ENCODE data around the gene RASSF7. TPM values are rescaled to one million over a fixed set of nuclear protein-coding genes. Genes with fewer than 3 reads are reported as not detected.

RASSF7 gene
- total and polyA plus RNA-seq, 2 donors (not counting 3 experiments of a cell fraction or from before 2014, with no cell fraction given) = 14.1 to 19.9 TPM

GRCh38 chr11:533586-534395 is 27.0 kb upstream of the RASSF7 start:
- FAIRE-seq = no peak
- ChIA-PET CTCF (no interaction called here), POLR2A (no interaction called here)
- peaks cover 4 to 18% of the 10 kb centered on the region in 2 experiments for H3K36me3 ChIP-seq (ENCODE audit: control insufficient read depth in 2 of 2, extremely low read depth in 1 of 2, insufficient read depth in 2 of 2, low read length in 2 of 2)
- H4K20me1 ChIP-seq (replicated peaks; ENCODE audit: control insufficient read depth, extremely low read depth, insufficient read depth, low read length) = no peaks in the 10 kb centered on the region
- no peak overlapping the region for H3K9ac ChIP-seq (replicated peaks; ENCODE audit: extremely low read depth, insufficient read depth, low read length)
- intact Hi-C loops (cut with micrococcal nuclease) = loop anchor here (2.0 kb wide), 1 partner anchor 15 kb away; no protein-coding TSS in a partner anchor
- no peaks in the 10 kb centered on the region for H3K27me3 ChIP-seq (ENCODE audit: control insufficient read depth in 2 of 2, insufficient read depth in 2 of 2, low read length in 2 of 2)
- H3K4me3 ChIP-seq (replicated peaks in 1 of 3; ENCODE audit: insufficient read depth in 1 of 3, low read depth in 1 of 3, low read length in 3 of 3) = peak overlapping the region in 1 of 3 experiments; percentile 74
- H3K9me3 ChIP-seq (replicated peaks; ENCODE audit: control insufficient read depth, insufficient read depth, low read length) = no peaks in the 10 kb centered on the region
- TF ChIP-seq EZH2 (IDR thresholded peaks at IDR 0.05; ENCODE audit: borderline replicate concordance, low read depth, low read length, severe bottlenecking) (no peak), JUN (IDR thresholded peaks at IDR 0.05; ENCODE audit: borderline replicate concordance, insufficient read depth, insufficient read length, low read depth) (no peak)
- DNase-seq (ENCODE audit: low read depth, low spot score) = no peak
- H3K79me2 ChIP-seq (ENCODE audit: control insufficient read depth, insufficient read depth, low read length) = peaks cover 16% of the 10 kb centered on the region
- dilution Hi-C loops (cut with MboI; ENCODE audit: extremely low pct_ligation_motif_present, low sequenced_read_pairs) = no loop called here
- no peaks in the 10 kb centered on the region for H3K9me1 ChIP-seq (replicated peaks; ENCODE audit: control insufficient read depth, extremely low read depth, insufficient read depth, low read length)
- H3K27ac ChIP-seq (ENCODE audit: insufficient read depth, low read depth, low read length) = no peak overlapping the region
- TSS peak; percentile 30 for BruUV-seq (replicated peaks)
- no peak overlapping the region for H2AFZ ChIP-seq (ENCODE audit: low read depth, low read length)
- no peak overlapping the region for H3K4me2 ChIP-seq (ENCODE audit: insufficient read depth, low read length)
- H3K4me1 ChIP-seq (ENCODE audit: control insufficient read depth, extremely low read depth, insufficient read depth, low read length) = peaks cover 7% of the 10 kb centered on the region

- ChIA-PET POLR2A (no interaction called here), CTCF (no interaction called here)
- Histone ChIP-seq H3K4me1 (ENCODE audit: control insufficient read depth, extremely low read depth, insufficient read depth, low read length) (peaks cover 7% of the 10 kb centered on the region), H4K20me1 (replicated peaks; ENCODE audit: control insufficient read depth, extremely low read depth, insufficient read depth, low read length) (no peaks in the 10 kb centered on the region), H3K27me3 (ENCODE audit: control insufficient read depth in 2 of 2, insufficient read depth in 2 of 2, low read length in 2 of 2) (no peaks in the 10 kb centered on the region), H3K36me3 (ENCODE audit: control insufficient read depth in 2 of 2, extremely low read depth in 1 of 2, insufficient read depth in 2 of 2, low read length in 2 of 2) (peaks cover 4 to 15% of the 10 kb centered on the region in 2 experiments), H3K4me3 (replicated peaks in 1 of 3; ENCODE audit: insufficient read depth in 1 of 3, low read depth in 1 of 3, low read length in 3 of 3) (peak overlapping the region; percentile 54 to 74 (median 69)), H2AFZ (ENCODE audit: low read depth, low read length) (peak overlapping the region; percentile 19), H3K9me1 (replicated peaks; ENCODE audit: control insufficient read depth, extremely low read depth, insufficient read depth, low read length) (no peaks in the 10 kb centered on the region), H3K79me2 (ENCODE audit: control insufficient read depth, insufficient read depth, low read length) (peaks cover 16% of the 10 kb centered on the region), H3K9ac (replicated peaks; ENCODE audit: extremely low read depth, insufficient read depth, low read length) (peak overlapping the region; percentile 58), H3K4me2 (ENCODE audit: insufficient read depth, low read length) (peak overlapping the region; percentile 37), H3K9me3 (replicated peaks; ENCODE audit: control insufficient read depth, insufficient read depth, low read length) (no peaks in the 10 kb centered on the region), H3K27ac (ENCODE audit: insufficient read depth, low read depth, low read length) (no peak overlapping the region)
- TF ChIP-seq, protein P1, sequence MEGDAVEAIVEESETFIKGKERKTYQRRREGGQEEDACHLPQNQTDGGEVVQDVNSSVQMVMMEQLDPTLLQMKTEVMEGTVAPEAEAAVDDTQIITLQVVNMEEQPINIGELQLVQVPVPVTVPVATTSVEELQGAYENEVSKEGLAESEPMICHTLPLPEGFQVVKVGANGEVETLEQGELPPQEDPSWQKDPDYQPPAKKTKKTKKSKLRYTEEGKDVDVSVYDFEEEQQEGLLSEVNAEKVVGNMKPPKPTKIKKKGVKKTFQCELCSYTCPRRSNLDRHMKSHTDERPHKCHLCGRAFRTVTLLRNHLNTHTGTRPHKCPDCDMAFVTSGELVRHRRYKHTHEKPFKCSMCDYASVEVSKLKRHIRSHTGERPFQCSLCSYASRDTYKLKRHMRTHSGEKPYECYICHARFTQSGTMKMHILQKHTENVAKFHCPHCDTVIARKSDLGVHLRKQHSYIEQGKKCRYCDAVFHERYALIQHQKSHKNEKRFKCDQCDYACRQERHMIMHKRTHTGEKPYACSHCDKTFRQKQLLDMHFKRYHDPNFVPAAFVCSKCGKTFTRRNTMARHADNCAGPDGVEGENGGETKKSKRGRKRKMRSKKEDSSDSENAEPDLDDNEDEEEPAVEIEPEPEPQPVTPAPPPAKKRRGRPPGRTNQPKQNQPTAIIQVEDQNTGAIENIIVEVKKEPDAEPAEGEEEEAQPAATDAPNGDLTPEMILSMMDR (IDR thresholded peaks at IDR 0.05; ENCODE audit: extremely low read depth in 1 of 2, insufficient read depth in 1 of 2, low read depth in 1 of 2, low read length in 2 of 2) = peak in 1 of 2 donors; percentile 1
- TF ChIP-seq JUN (IDR thresholded peaks at IDR 0.05; ENCODE audit: borderline replicate concordance, insufficient read depth, insufficient read length, low read depth) = no peak
- peak; percentile 28 for TF ChIP-seq POLR2AphosphoS5 (IDR thresholded peaks at IDR 0.05; ENCODE audit: insufficient read depth, low read depth, low read length)
- peak; percentile 24 for DNase-seq (ENCODE audit: low read depth, low spot score)
- dilution Hi-C loops (cut with MboI; ENCODE audit: extremely low pct_ligation_motif_present, low sequenced_read_pairs) = no loop called here
- no peak for FAIRE-seq
- intact Hi-C loops (cut with micrococcal nuclease) = loop anchor here (2.0 to 5.0 kb wide), 2 partner anchors 16 to 163 kb away; partner anchors contain the start of genes DEAF1 and TMEM80
- BruUV-seq (replicated peaks) = no TSS peak
Measured at GRCh38 chr11:534396-535209, 26.2 kb upstream of the RASSF7 start.
